ENCODE results near the gene NCOA3. TPM values are rescaled to one million over a fixed set of nuclear protein-coding genes. Genes with fewer than 3 reads are reported as not detected.

Gene NCOA3
- polyA plus RNA-seq, 3 donors, result 13.5 to 21.8 (median 21.3) TPM

DNA sequence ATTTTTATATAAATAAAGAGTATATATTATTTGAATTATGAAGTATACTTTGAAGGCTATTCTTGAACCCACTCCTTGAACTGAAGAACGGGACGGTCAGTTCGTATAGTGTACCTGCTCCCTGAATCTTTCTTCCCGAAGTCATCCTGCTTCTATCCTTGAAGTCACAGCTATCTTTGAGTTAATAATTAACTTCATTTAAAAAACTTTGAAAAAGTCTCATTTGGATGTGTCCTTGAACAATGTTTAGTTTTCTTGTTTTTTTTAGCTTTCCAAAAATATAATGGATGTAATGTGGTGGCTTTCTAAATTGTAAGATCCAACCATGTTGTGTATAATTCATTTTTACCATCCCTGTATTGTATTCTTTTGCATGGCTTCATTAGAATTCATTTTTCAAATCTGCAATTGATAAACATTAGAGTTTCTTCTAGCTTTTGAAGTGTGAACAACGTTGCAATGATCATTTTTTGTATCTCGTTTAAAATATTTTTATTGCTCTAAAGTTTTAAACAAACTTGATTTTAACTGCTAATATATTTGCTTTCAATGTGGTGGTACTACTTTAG is 94.4 kb downstream of the NCOA3 start:
- intact Hi-C loops (cut with micrococcal nuclease), result no loop called here
- peaks cover 72% of the 10 kb centered on the region for H3K79me2 ChIP-seq (ENCODE audit: insufficient read depth, low read length)
- no peaks in the 10 kb centered on the region for H3K9me3 ChIP-seq (replicated peaks in 1 of 2; ENCODE audit: control insufficient read depth in 1 of 2, insufficient read depth in 1 of 2, low read length in 2 of 2)
- H3K4me2 ChIP-seq (replicated peaks; ENCODE audit: extremely low read depth, low read length, poor library complexity, severe bottlenecking), result no peak overlapping the region
- Mint-ChIP-seq H3K27ac (no peak overlapping the region), H3K4me3 (no peak overlapping the region), H3K27me3 (ENCODE audit: low read depth in 3 of 3) (no peaks in the 10 kb centered on the region), H3K4me1 (peaks cover 19% of the 10 kb centered on the region), H3K9me3 (no peaks in the 10 kb centered on the region), H3K36me3 (peaks cover 17 to 47% of the 10 kb centered on the region in 2 donors)
- peaks cover 4 to 18% of the 10 kb centered on the region in 2 donors for H3K4me1 ChIP-seq (ENCODE audit: control insufficient read depth in 1 of 2, insufficient read depth in 2 of 2, low read length in 2 of 2)
- H3K27ac ChIP-seq (ENCODE audit: low read depth in 1 of 2, low read length in 2 of 2), result no peak overlapping the region
- H3K9ac ChIP-seq (ENCODE audit: insufficient read depth, low read length, poor library complexity, severe bottlenecking), result no peak overlapping the region
- peaks cover 5 to 40% of the 10 kb centered on the region in 2 donors for H3K36me3 ChIP-seq (replicated peaks in 1 of 2; ENCODE audit: control insufficient read depth in 1 of 2, insufficient read depth in 2 of 2, low read length in 2 of 2)
- no peaks in the 10 kb centered on the region for H3K27me3 ChIP-seq (ENCODE audit: control insufficient read depth in 2 of 2, insufficient read depth in 2 of 2, low read length in 2 of 2)
- TF ChIP-seq, protein P1, sequence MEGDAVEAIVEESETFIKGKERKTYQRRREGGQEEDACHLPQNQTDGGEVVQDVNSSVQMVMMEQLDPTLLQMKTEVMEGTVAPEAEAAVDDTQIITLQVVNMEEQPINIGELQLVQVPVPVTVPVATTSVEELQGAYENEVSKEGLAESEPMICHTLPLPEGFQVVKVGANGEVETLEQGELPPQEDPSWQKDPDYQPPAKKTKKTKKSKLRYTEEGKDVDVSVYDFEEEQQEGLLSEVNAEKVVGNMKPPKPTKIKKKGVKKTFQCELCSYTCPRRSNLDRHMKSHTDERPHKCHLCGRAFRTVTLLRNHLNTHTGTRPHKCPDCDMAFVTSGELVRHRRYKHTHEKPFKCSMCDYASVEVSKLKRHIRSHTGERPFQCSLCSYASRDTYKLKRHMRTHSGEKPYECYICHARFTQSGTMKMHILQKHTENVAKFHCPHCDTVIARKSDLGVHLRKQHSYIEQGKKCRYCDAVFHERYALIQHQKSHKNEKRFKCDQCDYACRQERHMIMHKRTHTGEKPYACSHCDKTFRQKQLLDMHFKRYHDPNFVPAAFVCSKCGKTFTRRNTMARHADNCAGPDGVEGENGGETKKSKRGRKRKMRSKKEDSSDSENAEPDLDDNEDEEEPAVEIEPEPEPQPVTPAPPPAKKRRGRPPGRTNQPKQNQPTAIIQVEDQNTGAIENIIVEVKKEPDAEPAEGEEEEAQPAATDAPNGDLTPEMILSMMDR (IDR thresholded peaks at IDR 0.05), result no peak
- no peak overlapping the region for H2AFZ ChIP-seq (ENCODE audit: insufficient read depth, low read depth, low read length, poor library complexity, severe bottlenecking)
- no peak for DNase-seq
- WGBS (ENCODE audit: insufficient coverage), result no CpG with 5 or more reads among the region's 6 CpGs
- no peak overlapping the region for H3K4me3 ChIP-seq (replicated peaks in 1 of 3; ENCODE audit: low read depth in 2 of 3, low read length in 3 of 3)
- H4K20me1 ChIP-seq (ENCODE audit: insufficient read depth, low read length), result peaks cover 99% of the 10 kb centered on the region

DNA sequence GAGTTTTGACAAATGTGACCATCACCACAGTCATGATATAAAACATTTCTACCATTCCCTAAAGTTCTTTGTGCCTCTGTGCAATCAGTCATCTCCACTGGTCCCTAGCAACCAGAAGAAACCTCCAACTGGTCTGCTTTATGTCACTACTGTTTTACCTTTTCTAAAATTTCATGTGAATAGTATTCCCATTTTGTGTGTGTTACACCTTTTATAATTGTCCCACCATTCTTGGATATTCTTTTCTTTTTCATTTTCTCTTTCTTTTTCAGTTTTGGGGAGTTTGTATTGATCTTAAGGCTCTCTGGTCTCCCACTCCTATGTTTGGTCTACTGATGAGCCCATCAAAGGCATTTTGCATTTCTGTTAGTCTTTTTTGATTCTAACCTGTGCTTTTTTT is 95.4 kb downstream of the NCOA3 start:
- H3K36me3 Mint-ChIP-seq, result peaks cover 12 to 40% of the 10 kb centered on the region in 2 donors
- peaks cover 21% of the 10 kb centered on the region for H3K4me1 Mint-ChIP-seq
- no peak overlapping the region for H3K4me3 Mint-ChIP-seq
- Histone ChIP-seq H3K9me3 (replicated peaks in 1 of 2; ENCODE audit: control insufficient read depth in 1 of 2, insufficient read depth in 1 of 2, low read length in 2 of 2) (no peaks in the 10 kb centered on the region), H4K20me1 (ENCODE audit: insufficient read depth, low read length) (peaks cover 99% of the 10 kb centered on the region), H2AFZ (ENCODE audit: insufficient read depth, low read depth, low read length, poor library complexity, severe bottlenecking) (no peak overlapping the region), H3K27me3 (ENCODE audit: control insufficient read depth in 2 of 2, insufficient read depth in 2 of 2, low read length in 2 of 2) (no peaks in the 10 kb centered on the region), H3K9ac (ENCODE audit: insufficient read depth, low read length, poor library complexity, severe bottlenecking) (no peak overlapping the region), H3K27ac (ENCODE audit: low read depth in 1 of 2, low read length in 2 of 2) (no peak overlapping the region), H3K4me2 (replicated peaks; ENCODE audit: extremely low read depth, low read length, poor library complexity, severe bottlenecking) (no peak overlapping the region), H3K4me3 (replicated peaks in 1 of 3; ENCODE audit: low read depth in 2 of 3, low read length in 3 of 3) (no peak overlapping the region), H3K36me3 (replicated peaks in 1 of 2; ENCODE audit: control insufficient read depth in 1 of 2, insufficient read depth in 2 of 2, low read length in 2 of 2) (peaks cover 5 to 36% of the 10 kb centered on the region in 2 donors), H3K79me2 (ENCODE audit: insufficient read depth, low read length) (peaks cover 68% of the 10 kb centered on the region), H3K4me1 (ENCODE audit: control insufficient read depth in 1 of 2, insufficient read depth in 2 of 2, low read length in 2 of 2) (peaks cover 4 to 18% of the 10 kb centered on the region in 2 donors)
- intact Hi-C loops (cut with micrococcal nuclease), result no loop called here
- H3K27me3 Mint-ChIP-seq (ENCODE audit: low read depth in 3 of 3), result no peaks in the 10 kb centered on the region
- no peak for DNase-seq
- peak overlapping the region in 2 of 7 donors; percentile 25 to 46 for H3K27ac Mint-ChIP-seq
- H3K9me3 Mint-ChIP-seq, result no peaks in the 10 kb centered on the region
- TF ChIP-seq, protein P1 (IDR thresholded peaks at IDR 0.05), result no peak

All from CD14-positive monocyte (primary cell).